Measurements from ENCODE around the gene TMEM42.
"Not testable (repeated sequence)": the region's sequence is repeated elsewhere in the genome, so short reads cannot be mapped to it uniquely, and the experiment has no call there.

TMEM42 gene

GRCh38 chr3:44861412-44862225 is at the start of gene TMEM42:
TMEM42 (plus strand) TSS chr3:44861912; CDS start chr3:44861925, 13 bp downstream.
- DNase-seq (ENCODE audit: low read depth, low spot score) = peak; percentile 76

DNA sequence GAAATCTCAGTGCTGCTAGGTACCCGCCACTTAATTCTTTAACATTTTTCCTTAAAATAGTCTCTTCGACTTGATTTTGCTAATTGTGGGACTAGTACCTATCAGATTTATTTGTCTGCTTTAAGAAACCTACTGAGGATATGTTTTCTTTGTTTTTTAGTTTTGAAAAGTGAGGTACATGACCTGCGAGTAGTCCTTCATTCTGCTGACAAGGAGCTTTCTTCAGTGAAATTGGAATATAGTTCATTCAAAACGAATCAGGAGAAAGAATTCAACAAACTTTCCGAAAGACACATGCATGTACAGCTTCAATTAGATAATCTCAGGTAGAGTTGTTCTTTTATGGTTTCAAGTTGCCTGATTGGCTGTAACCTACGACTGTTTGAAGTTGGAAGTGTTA is 47.0 kb upstream of the TMEM42 start:
- DNase-seq (ENCODE audit: low read depth, low spot score) = no peak

GRCh38 chr3:44816334-44816733 is 45.4 kb upstream of the TMEM42 start:
- DNase-seq (ENCODE audit: low read depth, low spot score) = not testable (repeated sequence)

GRCh38 chr3:44821206-44821605 is 40.5 kb upstream of the TMEM42 start:
- DNase-seq (ENCODE audit: low read depth, low spot score) = not testable (repeated sequence)

- no peak for DNase-seq (ENCODE audit: low read depth, low spot score)
Measured at GRCh38 chr3:44825264-44825925, 36.3 kb upstream of the TMEM42 start.

GRCh38 chr3:44827196-44827595 is 34.5 kb upstream of the TMEM42 start:
- DNase-seq (ENCODE audit: low read depth, low spot score) = no peak

DNA sequence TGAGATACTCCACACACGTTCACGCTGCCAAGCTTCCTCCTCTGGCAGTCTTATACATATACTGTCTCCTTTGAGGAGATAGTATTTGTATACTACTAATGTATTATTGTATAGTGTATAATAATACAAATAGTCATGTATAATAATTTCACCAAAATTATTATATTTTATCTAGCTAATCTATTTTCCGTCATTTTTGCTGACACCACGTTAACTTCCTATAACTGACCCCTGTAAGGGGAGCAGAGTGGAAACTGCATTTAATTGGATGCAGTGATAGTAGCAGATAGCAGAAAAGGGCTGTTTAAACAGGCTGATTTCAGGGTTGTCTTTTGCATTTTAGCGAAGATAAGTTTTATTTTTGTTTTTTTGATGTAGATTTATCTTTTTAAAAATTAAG is 30.5 kb upstream of the TMEM42 start:
- no peak for DNase-seq (ENCODE audit: low read depth, low spot score)

- DNase-seq (ENCODE audit: low read depth, low spot score) = no peak
Measured at GRCh38 chr3:44832032-44832431, 29.7 kb upstream of the TMEM42 start.

- no peak for DNase-seq (ENCODE audit: low read depth, low spot score)
Measured at GRCh38 chr3:44832965-44833364, 28.7 kb upstream of the TMEM42 start.

GRCh38 chr3:44833394-44833793 is 28.3 kb upstream of the TMEM42 start:
- no peak for DNase-seq (ENCODE audit: low read depth, low spot score)

DNA sequence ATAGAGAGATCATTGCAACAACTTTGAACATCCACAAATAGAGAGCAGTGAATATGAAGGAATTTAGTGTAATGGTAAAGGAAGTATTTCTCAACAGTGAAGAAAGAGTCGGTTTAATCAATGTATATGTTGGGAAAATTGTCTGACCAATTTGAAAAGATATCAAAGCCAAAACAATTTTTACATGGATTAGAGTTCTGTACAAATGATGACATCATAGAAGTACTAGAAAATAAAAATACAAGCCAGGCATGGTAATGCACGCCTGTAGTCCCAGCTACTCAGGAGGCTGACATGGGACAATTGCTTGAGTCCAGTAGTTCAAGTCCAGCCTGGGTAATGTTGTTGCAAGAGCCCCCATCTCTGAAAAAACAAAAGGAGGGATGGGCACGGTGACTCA is 26.0 kb upstream of the TMEM42 start:
- DNase-seq (ENCODE audit: low read depth, low spot score) = no peak

DNA sequence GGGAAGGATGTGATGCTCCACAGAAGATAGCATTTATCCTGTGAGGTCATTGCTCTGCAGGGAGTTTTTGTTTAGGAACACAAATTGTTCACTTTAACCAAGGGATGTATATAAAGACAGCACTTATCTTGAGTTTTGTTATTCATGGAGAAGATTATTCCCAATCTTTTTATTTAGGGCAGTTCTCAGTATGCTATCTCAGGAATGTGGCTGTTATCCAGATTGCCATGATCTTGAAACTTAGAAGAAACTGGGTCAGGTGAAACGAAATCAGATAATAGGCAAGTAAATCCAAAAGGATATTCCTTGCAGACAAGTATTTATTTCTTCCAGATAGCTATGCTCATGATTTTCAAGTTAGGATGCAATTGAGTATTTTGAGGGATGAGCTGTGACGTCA is 19.3 kb upstream of the TMEM42 start:
- DNase-seq (ENCODE audit: low read depth, low spot score) = no peak

DNA sequence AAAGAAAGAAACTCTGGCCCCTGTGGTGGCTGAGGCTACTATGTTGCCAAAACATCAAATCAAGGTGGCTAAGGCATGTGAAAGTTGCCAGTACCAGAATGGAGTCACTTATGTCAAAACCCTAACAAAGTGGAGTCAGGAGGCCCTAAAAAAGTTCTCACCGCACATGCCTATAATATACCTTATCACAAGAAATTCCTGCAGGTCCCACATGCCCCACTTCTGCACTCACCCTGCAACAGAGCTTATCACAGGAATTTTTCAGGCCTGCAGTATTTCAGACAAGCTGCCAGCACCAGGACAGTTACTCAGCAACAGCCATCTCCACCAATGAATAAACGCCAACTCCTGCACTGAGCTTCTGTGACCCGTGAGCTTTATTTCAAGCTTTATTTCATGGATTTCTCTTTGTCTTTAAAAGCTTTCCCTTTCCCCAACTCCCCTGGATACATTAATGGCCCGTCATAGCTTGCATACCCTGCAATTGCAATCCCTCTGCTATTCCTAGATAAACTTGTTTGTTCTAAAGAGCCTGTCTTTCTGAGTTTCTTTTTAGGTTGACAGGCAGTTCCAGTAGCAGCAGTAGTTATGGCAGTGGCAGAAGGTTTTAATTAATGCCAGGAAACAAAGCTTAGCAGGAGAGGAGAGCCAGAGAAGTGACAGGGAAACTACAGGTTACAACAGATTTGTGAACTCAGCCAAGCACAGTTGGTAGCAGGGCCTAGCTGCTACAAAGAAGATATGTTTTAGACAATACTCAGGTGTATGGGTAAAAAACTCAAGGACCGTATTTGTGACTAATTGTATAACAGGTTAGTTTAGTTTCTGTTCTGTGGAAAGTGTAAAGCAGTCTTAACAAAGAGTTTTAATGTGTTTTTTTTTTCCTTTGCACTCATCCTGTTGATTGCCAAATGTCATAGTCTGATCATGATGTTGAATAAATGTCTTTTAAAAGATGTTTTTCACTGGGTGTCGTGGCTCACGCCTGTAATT is 15.9 kb upstream of the TMEM42 start:
- no peak for DNase-seq (ENCODE audit: low read depth, low spot score)

DNA sequence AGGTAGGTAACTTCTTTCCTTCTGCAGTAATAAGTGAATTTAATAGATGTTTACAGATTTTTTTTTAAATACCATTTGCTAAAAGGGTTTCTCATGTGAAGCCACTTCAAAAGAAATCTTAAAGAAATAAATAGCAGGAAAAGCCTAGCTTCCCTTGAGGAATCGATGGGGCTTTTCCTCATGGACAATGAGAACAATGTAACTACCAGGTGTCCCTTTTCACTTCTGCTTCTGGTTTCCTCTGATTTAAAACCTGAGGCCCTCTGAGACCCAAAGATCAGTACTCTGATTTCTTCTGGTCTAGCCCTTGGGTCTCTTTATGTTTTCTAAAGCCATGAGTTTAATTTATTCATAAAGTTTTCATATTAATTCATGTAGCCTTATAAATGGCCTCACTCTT is 13.1 kb upstream of the TMEM42 start:
- no peak for DNase-seq (ENCODE audit: low read depth, low spot score)

- DNase-seq (ENCODE audit: low read depth, low spot score) = not testable (repeated sequence)
Measured at GRCh38 chr3:44856663-44857062, 5.0 kb upstream of the TMEM42 start.

GRCh38 chr3:44860117-44860516 is 1.6 kb upstream of the TMEM42 start:
- DNase-seq (ENCODE audit: low read depth, low spot score) = no peak

- no peak for DNase-seq (ENCODE audit: low read depth, low spot score)
Measured at GRCh38 chr3:44862226-44862637, 520 bp downstream of the TMEM42 start.

DNA sequence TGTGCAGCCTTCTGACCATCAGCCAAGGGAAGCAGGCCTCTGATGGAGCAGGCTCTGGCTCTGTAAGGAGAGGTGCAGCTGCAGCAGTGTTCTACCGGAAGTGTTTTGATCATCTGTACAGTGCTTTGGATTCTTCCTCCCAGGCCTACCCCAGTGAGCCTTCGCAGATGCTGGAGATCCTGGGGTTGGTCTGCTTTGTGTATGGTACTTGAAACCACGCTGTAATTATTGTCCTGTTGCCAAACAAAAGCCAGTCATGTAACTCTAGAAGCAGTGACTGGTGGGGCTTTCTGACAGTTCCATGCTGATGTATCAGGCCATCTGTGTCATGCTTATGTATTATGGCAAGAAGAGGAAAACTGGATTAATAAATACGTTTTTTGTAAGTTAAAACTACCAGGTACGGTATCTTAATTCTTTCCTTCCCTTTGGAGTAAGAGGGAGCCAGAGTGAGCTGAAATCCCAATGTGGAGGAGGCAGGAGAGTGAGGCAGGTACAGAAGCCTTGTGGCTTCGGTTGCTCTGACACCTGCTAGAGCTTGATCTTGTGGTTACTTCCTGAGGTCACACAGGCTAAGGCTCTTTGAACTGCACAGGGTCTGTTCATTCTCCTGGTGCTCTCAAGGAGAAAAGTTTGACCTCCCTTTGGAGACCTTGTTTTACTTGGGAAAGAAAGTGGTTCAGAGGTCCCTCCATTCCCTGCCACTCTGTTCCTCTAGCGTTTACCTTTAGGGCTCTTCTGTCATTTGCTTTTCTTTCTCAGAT is 3.7 kb downstream of the TMEM42 start:
- DNase-seq (ENCODE audit: low read depth, low spot score) = no peak

DNA sequence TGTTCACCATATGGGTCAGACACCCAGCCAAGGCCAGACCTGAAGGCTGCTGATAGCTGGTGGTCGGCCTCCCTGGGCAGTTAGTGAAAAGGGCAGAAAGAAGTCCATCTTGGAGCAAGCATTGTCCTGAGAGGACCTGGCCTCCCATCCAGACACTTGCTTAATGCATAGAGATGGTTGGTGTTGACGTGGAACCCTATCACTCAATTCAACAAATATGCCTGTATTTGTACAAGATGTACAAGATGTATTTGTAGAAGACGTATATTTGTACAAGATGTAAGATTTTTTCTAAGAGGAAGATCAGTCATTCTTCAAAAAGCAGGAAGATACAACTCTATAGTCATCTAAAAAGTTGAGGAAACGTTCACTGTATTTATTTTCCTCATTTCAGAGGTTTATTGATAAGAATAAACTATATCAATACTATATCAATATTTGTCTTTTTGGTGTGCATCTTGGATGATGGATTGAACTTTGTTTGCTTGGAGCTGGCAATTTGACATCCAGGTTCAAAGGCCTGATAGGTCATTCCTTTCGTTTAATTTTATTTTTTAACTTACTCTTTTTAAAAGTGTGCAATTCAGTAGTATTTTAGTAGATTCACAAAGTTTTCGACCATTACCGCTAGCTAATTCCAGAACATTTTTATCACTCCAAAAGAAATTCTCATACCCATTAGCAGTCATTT is 5.9 kb downstream of the TMEM42 start:
- no peak for DNase-seq (ENCODE audit: low read depth, low spot score)

- no peak for DNase-seq (ENCODE audit: low read depth, low spot score)
Measured at GRCh38 chr3:44870375-44871061, 8.8 kb downstream of the TMEM42 start.
